HepG2 (cell line): ENCODE measurements around the gene HSPB7. TPM values are rescaled to one million over a fixed set of nuclear protein-coding genes. Genes with fewer than 3 reads are reported as not detected.

Experiments
- ATAC-seq: fragments of 200-7000 bp; cut with Tn5 transposase; 3 replicates; pipeline ENCODE4 v1.9.1; 2020; ENCODE audit warnings: mild to moderate bottlenecking, moderate library complexity
- BruUV-seq: library from RNA; stranded (reverse); fragments of 400-500 nt; replicated peaks from 2 replicates; lab custom pipeline; 2021; lab: Mats Ljungman, UMichigan
- CTCF ChIA-PET: fragments of 300-600 bp; formaldehyde crosslinking; extraction: SDS; loops from one replicate; lab custom pipeline; 2021; ENCODE audit warnings: low total read pairs, inconsistent platforms, low intra/inter-chr PET ratio; lab: Yijun Ruan, JAX
- POLR2A ChIA-PET: fragments of 350-600 bp; sonication (Branson Sonifier 250); formaldehyde crosslinking; loops from one replicate; lab custom pipeline; 2020; ENCODE audit warnings: antibody characterized with exemption, inconsistent platforms; lab: Yijun Ruan, JAX
- DNase-seq: peaks from one replicate; pipeline ENCODE4 v3.0.0-alpha.2; 2015; ENCODE audit warnings: low spot score
- FAIRE-seq: peaks from 3 replicates; lab custom pipeline; 2011; peaks lifted over from hg19 to GRCh38; lab: Jason Lieb, UNC
- H2AFZ ChIP-seq: one replicate; pipeline ENCODE4 v1.6.1; 2011; ENCODE audit warnings: low read length, inconsistent platforms
- H3K27ac ChIP-seq: fragments of 300-600 bp; 3 replicates; pipeline ENCODE4 v1.8.0; 2011; ENCODE audit warnings: mixed run types, mild to moderate bottlenecking, mixed read lengths, low read length, inconsistent platforms; ENCODE audit not compliant: insufficient read depth; ENCODE audit errors: extremely low read length
- H3K27me3 ChIP-seq, 2 experiments: fragments of 200-600 bp in 1 of 2; 2 replicates in 1 of 2; 3 replicates in 1 of 2; pipeline versions ENCODE4 v1.6.0 to v1.8.0; 2011; ENCODE audit warnings: low read length in 2 of 2, mild to moderate bottlenecking in 2 of 2, moderate library complexity in 2 of 2, inconsistent platforms in 1 of 2; ENCODE audit not compliant: insufficient read depth in 2 of 2, control insufficient read depth in 1 of 2
- H3K36me3 ChIP-seq, 2 experiments: fragments of 200-600 bp in 1 of 2; replicated peaks in 1 of 2; 2 replicates in 1 of 2; 3 replicates in 1 of 2; pipeline versions ENCODE4 v1.5.1 to v1.8.0; 2011; ENCODE audit warnings: low read length in 2 of 2, inconsistent platforms in 1 of 2; ENCODE audit not compliant: insufficient read depth in 2 of 2, control insufficient read depth in 1 of 2
- H3K4me1 ChIP-seq: 2 replicates; pipeline ENCODE4 v1.5.1; 2012; ENCODE audit warnings: low read length, inconsistent platforms; ENCODE audit not compliant: insufficient read depth
- H3K4me2 ChIP-seq: 2 replicates; pipeline ENCODE4 v1.6.0; 2011; ENCODE audit warnings: low read depth, low read length, inconsistent platforms
- H3K4me3 ChIP-seq, 3 experiments: fragments of 200-600 bp in 1 of 3; sonication (generic), shearing (Covaris generic) in 1 of 3; replicated peaks in 1 of 3; 2 replicates each; pipeline ENCODE4 v1.5.1; 2011 to 2016; ENCODE audit warnings: low read length in 3 of 3, inconsistent platforms in 2 of 3, low read depth in 2 of 3, mild to moderate bottlenecking in 2 of 3, control low read depth in 1 of 3, mixed read lengths in 1 of 3; ENCODE audit not compliant: insufficient read depth in 1 of 3
- H3K79me2 ChIP-seq: one replicate; pipeline ENCODE4 v1.6.1; 2011; ENCODE audit warnings: low read length, inconsistent platforms; ENCODE audit not compliant: insufficient read depth
- H3K9ac ChIP-seq: 2 replicates; pipeline ENCODE4 v1.6.0; 2011; ENCODE audit warnings: mild to moderate bottlenecking, low read depth, low read length, inconsistent platforms; ENCODE audit not compliant: insufficient read depth
- H3K9me3 ChIP-seq: 2 replicates; pipeline ENCODE4 v1.5.1; 2012; ENCODE audit warnings: mild to moderate bottlenecking, low read length
- H4K20me1 ChIP-seq: 2 replicates; pipeline ENCODE4 v1.6.0; 2011; ENCODE audit warnings: inconsistent platforms, mild to moderate bottlenecking, low read length, moderate library complexity; ENCODE audit not compliant: insufficient read depth
- PBX3 ChIP-seq: sonication (generic); formaldehyde crosslinking; IDR thresholded peaks from 2 replicates; pipeline ENCODE4 v1.8.1; 2023; ENCODE audit warnings: missing genetic modification reagents, inconsistent platforms, borderline replicate concordance
- SP5 ChIP-seq: IDR thresholded peaks from 2 replicates; pipeline ENCODE4 v1.6.1; 2016; ENCODE audit warnings: low read depth, borderline replicate concordance
- WGBS: methylation state at CpG from one replicate; pipeline ENCODE4 v1.1.6; 2017; ENCODE audit warnings: low lambda C conversion rate; 5-methylcytosine and 5-hydroxymethylcytosine counted together
- in situ Hi-C: cut with HindIII; loops from 2 replicates; pipeline ENCODE4 v1.10.0; 2017; ENCODE audit warnings: low pct_unique_long_range_greater_than_20kb; ENCODE audit not compliant: extremely low pct_ligation_motif_present
- intact Hi-C: fragments of 100-400 bp; cut with micrococcal nuclease; formaldehyde crosslinking; loops from one replicate; pipeline ENCODE4 v1.10.0; 2022; ENCODE audit not compliant: unreplicated experiment
- polyA plus RNA-seq, 8 experiments: library from polyadenylated mRNA; depleted of rRNA in 3 of 8; stranded (reverse) in 7 of 8; unstranded in 1 of 8; fragments of >200 nt; fragmentation: Illumina TruSeq in 4 of 8; extraction: Trizol in 4 of 8; gene quantifications; 2 replicates each; pipeline versions ENCODE4 v1.2.1 to v1.2.3, GENCODE V29; 2011 to 2016; ENCODE audit warnings: low read depth in 4 of 8, missing spikeins in 1 of 8, mixed read lengths in 1 of 8; ENCODE audit not compliant: insufficient read depth in 1 of 8
- total RNA-seq, 5 experiments: library from RNA; depleted of rRNA; stranded (reverse); fragments of >200 nt; fragmentation: Illumina TruSeq; extraction: Trizol; gene quantifications; 2 replicates each; pipeline ENCODE4 v1.2.3, GENCODE V29; 2016; ENCODE audit warnings: low read depth in 1 of 5
- TF ChIP-seq, protein P1 (sequence below): IDR thresholded peaks from 2 replicates; pipeline ENCODE4 v1.6.1; 2016; ENCODE audit warnings: low read depth, control low read depth

The HSPB7 gene
- total and polyA plus RNA-seq, 2 of the 13 experiments (the other 11 are each of a cell fraction or from before 2014, with no cell fraction given), result 0.20 TPM; not detected in 1

DNA sequence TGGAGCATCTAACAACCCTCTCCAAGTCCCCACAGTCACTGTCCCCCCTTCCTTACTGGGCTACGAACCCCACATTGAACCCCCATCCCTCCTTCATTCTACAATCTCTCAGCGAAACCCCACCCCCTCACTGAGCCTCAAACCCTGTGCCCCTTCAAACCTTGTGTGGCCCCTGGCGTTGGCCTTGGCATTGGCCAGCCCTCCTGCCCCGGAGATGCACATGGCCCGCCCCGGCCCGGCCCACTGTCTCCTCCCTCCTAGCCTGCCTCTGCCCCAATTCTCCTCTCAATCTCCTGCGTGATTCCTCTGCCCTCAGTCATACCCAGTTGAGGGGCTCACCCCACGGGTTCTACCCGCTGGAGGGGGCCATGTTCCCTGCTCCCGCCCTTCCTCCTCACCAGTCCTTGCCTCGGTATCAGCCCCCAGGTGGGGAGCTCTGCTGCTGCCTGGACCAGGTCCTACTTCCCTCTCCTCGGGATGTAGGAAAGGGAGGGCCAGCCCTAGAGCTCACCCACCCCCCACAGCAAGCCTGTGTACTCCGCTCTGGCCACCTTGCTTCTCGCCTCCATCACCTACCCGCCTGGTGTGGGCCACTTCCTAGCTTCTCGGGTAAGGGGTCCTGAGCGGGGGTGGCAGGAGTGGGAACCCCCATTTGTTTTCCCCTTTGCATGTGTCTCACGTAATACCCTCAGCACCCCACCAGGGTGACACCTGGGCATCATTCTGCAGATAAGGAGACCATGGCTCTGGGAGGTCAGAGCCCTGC is 10.6 kb upstream of the HSPB7 start (continued):
- TF ChIP-seq PBX3 (CRISPR knock-in tag), result no peak

DNA sequence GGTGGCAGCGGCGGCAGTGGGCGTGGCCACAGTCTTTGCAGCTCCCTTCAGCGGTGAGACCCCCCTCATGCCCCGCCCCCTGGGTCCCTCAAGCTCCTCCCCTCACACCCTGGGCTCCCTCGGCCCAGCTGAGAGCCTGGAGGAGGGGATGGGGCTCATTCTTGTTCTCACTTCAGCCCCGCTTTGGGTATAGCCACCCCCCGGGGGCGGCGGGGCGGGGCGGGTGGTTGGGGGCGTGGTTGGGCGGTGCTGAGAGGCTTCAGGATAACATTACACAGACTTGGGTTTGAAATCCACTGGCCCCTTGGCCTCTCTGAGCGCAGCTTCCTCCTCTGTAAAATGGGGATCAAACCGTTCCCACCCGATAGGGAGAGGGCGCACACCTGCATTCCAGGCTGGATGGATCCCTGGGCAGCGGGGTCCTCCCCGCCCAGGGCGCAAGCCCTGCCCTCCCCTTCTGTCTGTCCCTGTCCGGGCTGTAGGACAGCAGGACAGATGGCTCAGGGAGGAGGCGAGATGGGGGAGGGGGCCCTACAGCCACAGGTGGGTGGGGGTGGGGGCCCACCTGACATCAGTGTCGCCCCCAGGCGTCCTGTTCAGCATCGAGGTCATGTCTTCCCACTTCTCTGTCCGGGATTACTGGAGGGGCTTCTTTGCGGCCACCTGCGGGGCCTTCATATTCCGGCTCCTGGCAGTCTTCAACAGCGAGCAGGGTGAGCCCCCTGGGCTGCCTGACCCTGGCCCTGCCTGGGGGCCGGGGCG is 9.1 kb upstream of the HSPB7 start:
- 0 out of 2 replicates have a peak, but pooled peaks have one; percentile 3 for TF ChIP-seq SP5 (CRISPR knock-in tag)
- TF ChIP-seq, protein P1, sequence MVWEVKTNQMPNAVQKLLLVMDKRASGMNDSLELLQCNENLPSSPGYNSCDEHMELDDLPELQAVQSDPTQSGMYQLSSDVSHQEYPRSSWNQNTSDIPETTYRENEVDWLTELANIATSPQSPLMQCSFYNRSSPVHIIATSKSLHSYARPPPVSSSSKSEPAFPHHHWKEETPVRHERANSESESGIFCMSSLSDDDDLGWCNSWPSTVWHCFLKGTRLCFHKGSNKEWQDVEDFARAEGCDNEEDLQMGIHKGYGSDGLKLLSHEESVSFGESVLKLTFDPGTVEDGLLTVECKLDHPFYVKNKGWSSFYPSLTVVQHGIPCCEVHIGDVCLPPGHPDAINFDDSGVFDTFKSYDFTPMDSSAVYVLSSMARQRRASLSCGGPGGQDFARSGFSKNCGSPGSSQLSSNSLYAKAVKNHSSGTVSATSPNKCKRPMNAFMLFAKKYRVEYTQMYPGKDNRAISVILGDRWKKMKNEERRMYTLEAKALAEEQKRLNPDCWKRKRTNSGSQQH (CRISPR knock-in tag), result no peak
- Histone ChIP-seq H3K9ac (no peak overlapping the region), H3K4me3 (peak overlapping the region in 1 of 3 experiments; percentile 16; a peak in 1 of 6 replicates), H4K20me1 (peaks cover 3% of the 10 kb centered on the region; the same call in 1 of the 2 replicates), H3K27me3 (peaks cover 10 to 46% of the 10 kb centered on the region in 2 experiments; a peak in 4 of 5 replicates), H3K27ac (no peak overlapping the region), H2AFZ (no peak overlapping the region), H3K36me3 (no peaks in the 10 kb centered on the region), H3K79me2 (no peaks in the 10 kb centered on the region), H3K9me3 (no peaks in the 10 kb centered on the region), H3K4me2 (peak overlapping the region; percentile 45; the same call in 1 of the 2 replicates), H3K4me1 (peaks cover 20% of the 10 kb centered on the region)
- BruUV-seq, result no TSS peak
- WGBS, result 29% methylated on average over 6 of the region's 33 CpGs
- DNase-seq (no peak), ATAC-seq (no peak), FAIRE-seq (no peak)
- POLR2A ChIA-PET, result no interaction called here
- in situ Hi-C loops, result no loop called here
- intact Hi-C loops, result no loop called here
- CTCF ChIA-PET, result no interaction called here
